Esophagus muscularis mucosa (tissue), 4 donors: ENCODE results near the gene CHEK1. TPM values are rescaled to one million over a fixed set of nuclear protein-coding genes. Genes with fewer than 3 reads are reported as not detected.

Source experiments
- DNase-seq: peaks from one replicate; pipeline ENCODE4 v3.0.0-alpha.2; 2017; ENCODE audit errors: extremely low spot score
- H3K27ac ChIP-seq, 4 donors: fragments of 200-600 bp; sonication (generic); replicated peaks in 1 of 4; 1 replicate in 3 of 4; 2 replicates in 1 of 4; pipeline ENCODE4 v1.5.1; 2016 to 2019; ENCODE audit warnings: mild to moderate bottlenecking in 1 of 4
- H3K27me3 ChIP-seq, 4 donors: fragments of 200-600 bp; sonication (generic); one replicate each; pipeline versions ENCODE4 v1.5.1 to v1.6.0; 2016 to 2019
- H3K36me3 ChIP-seq, 4 donors: fragments of 200-600 bp; sonication (generic); one replicate each; pipeline ENCODE4 v1.5.1; 2016 to 2019
- H3K4me1 ChIP-seq, 4 donors: fragments of 200-600 bp; sonication (generic); one replicate each; pipeline ENCODE4 v1.5.1; 2016 to 2019
- H3K4me3 ChIP-seq, 4 donors: fragments of 200-600 bp; sonication (generic); 1 replicate in 2 of 4; 2 replicates in 2 of 4; pipeline ENCODE4 v1.5.1; 2016 to 2019; ENCODE audit warnings: mild to moderate bottlenecking in 4 of 4, moderate library complexity in 1 of 4
- H3K9me3 ChIP-seq, 4 donors: fragments of 200-600 bp; sonication (generic); 1 replicate in 3 of 4; 2 replicates in 1 of 4; pipeline ENCODE4 v1.5.1; 2016 to 2019
- EP300 ChIP-seq: sonication (generic); formaldehyde crosslinking; IDR thresholded peaks from one replicate; pipeline ENCODE4 v1.6.1; 2017; ENCODE audit warnings: antibody characterized with exemption
- POLR2A ChIP-seq: fragments of 450-650 bp; IDR thresholded peaks from one replicate; pipeline ENCODE4 v1.6.1; 2017; ENCODE audit warnings: antibody characterized with exemption, moderate library complexity, mild to moderate bottlenecking, low read depth
- POLR2AphosphoS5 ChIP-seq, 2 donors: sonication (generic); formaldehyde crosslinking; IDR thresholded peaks; one replicate each; pipeline ENCODE4 v1.6.1; 2017; ENCODE audit warnings: antibody characterized with exemption in 2 of 2
- WGBS: methylation state at CpG from one replicate; pipeline ENCODE4 v1.1.5; 2018; 5-methylcytosine and 5-hydroxymethylcytosine counted together
- intact Hi-C: fragments of 100-400 bp; cut with DNase I; formaldehyde crosslinking; loops from one replicate; pipeline ENCODE4 v1.15.1; 2023
- total RNA-seq, 4 donors: library from RNA; depleted of rRNA; stranded (reverse); fragments of >200 nt; gene quantifications; one replicate each; pipeline versions ENCODE4 v1.1.0 to v1.2.1, GENCODE V29; 2016
- TF ChIP-seq, protein P1 (sequence below), 3 experiments: fragments of 200-600 bp in 2 of 3; fragments of 450-650 bp in 1 of 3; sonication (generic) in 2 of 3; IDR thresholded peaks; one replicate each; pipeline ENCODE4 v1.5.1; 2017 to 2019; ENCODE audit warnings: antibody characterized with exemption in 3 of 3, mild to moderate bottlenecking in 2 of 3, moderate library complexity in 1 of 3

The CHEK1 gene
- total RNA-seq, 4 donors from 2014 or later: 1.9 to 4.2 (median 2.5) TPM

DNA sequence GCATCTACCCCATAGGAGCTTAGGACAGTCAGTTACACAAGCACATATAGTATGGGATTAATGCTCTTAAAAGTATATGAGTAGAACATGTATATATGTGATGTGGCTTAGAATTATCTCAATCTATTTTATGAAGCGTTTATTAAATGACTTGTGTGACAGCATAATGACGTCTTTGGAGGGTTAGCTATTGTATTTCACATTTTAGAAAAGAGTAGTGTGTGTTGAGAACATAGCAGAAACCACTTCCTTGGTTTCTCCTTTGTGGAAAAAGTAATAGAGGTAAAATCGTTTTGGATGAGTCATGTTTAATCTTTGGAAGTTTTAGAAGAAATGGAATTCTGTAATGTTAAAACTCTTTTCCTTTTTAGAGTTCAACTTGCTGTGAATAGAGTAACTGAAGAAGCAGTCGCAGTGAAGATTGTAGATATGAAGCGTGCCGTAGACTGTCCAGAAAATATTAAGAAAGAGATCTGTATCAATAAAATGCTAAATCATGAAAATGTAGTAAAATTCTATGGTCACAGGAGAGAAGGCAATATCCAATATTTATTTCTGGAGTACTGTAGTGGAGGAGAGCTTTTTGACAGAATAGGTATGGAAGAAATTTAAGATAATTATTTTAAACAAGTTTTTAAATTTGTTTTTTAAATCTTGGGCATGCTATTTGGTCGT lies 2.4 kb downstream of the CHEK1 start:
- TF ChIP-seq POLR2AphosphoS5 (IDR thresholded peaks at IDR 0.05) (no peak), POLR2A (no peak)
- intact Hi-C loops: loop anchor here (10.0 kb wide), 1 partner anchor 133 kb away; the partner anchor contains the start of gene FEZ1
- Histone ChIP-seq H3K27me3 (no peaks in the 10 kb centered on the region), H3K36me3 (no peaks in the 10 kb centered on the region), H3K4me1 (peaks cover 14 to 26% (median 23%) of the 10 kb centered on the region in 4 donors), H3K9me3 (no peaks in the 10 kb centered on the region), H3K4me3 (no peak overlapping the region), H3K27ac (no peak overlapping the region)
- 72% methylated on average over 7 of the region's 7 CpGs for WGBS
- DNase-seq: no peak

DNA sequence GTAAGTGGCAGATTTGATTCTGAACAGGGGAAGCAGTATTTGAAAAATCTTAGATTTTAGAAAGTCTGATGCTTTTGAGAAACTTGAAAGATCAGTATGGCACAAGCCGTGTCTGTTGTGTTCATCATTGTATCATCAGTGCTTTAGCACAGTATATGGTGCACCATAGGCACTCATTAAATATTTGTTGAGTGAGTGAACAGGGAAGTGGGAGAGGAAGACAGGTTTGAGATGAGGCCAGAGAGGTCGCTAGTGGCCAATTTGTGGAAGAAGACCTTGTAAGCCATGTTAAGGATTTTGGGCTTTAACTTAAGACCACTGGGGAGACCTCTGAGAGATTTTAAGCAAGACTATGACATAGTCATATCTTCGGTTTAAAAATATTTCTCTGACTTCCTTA lies 12.9 kb downstream of the CHEK1 start:
- no peaks in the 10 kb centered on the region for H3K9me3 ChIP-seq

DNA sequence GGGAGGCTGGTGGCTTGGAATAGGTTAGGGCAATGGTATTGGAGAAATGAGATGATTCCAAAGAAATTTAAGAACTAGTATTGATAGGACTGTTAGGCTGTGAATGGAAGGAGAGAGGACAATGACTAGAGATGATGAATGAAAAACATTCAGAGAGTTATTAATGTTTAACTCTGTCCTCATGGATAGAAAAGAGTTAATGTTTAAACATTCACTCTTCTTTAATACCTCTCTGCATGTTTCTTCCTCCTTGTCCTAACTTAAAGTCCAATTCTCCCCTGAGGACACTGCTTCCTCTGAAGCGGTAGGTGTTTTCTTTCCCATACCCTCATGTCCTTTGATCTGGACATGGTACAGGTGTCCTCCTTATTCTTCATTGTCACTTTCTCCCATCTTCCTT lies 13.4 kb downstream of the CHEK1 start:
- Histone ChIP-seq H3K4me3 (no peak overlapping the region), H3K27me3 (no peaks in the 10 kb centered on the region), H3K36me3 (peaks cover 0 to 13% (median 0%) of the 10 kb centered on the region in 4 donors), H3K27ac (no peak overlapping the region), H3K4me1 (no peaks in the 10 kb centered on the region), H3K9me3 (no peaks in the 10 kb centered on the region)
- 89% methylated on average over 1 of the region's 1 CpG for WGBS
- intact Hi-C loops: no loop called here
- no peak for DNase-seq
- TF ChIP-seq, protein P1, sequence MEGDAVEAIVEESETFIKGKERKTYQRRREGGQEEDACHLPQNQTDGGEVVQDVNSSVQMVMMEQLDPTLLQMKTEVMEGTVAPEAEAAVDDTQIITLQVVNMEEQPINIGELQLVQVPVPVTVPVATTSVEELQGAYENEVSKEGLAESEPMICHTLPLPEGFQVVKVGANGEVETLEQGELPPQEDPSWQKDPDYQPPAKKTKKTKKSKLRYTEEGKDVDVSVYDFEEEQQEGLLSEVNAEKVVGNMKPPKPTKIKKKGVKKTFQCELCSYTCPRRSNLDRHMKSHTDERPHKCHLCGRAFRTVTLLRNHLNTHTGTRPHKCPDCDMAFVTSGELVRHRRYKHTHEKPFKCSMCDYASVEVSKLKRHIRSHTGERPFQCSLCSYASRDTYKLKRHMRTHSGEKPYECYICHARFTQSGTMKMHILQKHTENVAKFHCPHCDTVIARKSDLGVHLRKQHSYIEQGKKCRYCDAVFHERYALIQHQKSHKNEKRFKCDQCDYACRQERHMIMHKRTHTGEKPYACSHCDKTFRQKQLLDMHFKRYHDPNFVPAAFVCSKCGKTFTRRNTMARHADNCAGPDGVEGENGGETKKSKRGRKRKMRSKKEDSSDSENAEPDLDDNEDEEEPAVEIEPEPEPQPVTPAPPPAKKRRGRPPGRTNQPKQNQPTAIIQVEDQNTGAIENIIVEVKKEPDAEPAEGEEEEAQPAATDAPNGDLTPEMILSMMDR (IDR thresholded peaks at IDR 0.05): no peak
- TF ChIP-seq EP300 (no peak), POLR2AphosphoS5 (IDR thresholded peaks at IDR 0.05) (no peak), POLR2A (no peak)

More for the DNA sequence above, 12.9 kb downstream of the CHEK1 start:
- Histone ChIP-seq H3K4me1 (no peaks in the 10 kb centered on the region), H3K4me3 (no peak overlapping the region), H3K27me3 (no peaks in the 10 kb centered on the region), H3K36me3 (peaks cover 0 to 14% (median 0%) of the 10 kb centered on the region in 4 donors), H3K27ac (no peak overlapping the region)
- intact Hi-C loops: no loop called here
- no peak for TF ChIP-seq POLR2AphosphoS5 (IDR thresholded peaks at IDR 0.05)
- no peak for TF ChIP-seq POLR2A
- TF ChIP-seq, protein P1 (IDR thresholded peaks at IDR 0.05): no peak
- no peak for TF ChIP-seq EP300
- WGBS: 83% methylated on average over 3 of the region's 3 CpGs
- DNase-seq: no peak

DNA sequence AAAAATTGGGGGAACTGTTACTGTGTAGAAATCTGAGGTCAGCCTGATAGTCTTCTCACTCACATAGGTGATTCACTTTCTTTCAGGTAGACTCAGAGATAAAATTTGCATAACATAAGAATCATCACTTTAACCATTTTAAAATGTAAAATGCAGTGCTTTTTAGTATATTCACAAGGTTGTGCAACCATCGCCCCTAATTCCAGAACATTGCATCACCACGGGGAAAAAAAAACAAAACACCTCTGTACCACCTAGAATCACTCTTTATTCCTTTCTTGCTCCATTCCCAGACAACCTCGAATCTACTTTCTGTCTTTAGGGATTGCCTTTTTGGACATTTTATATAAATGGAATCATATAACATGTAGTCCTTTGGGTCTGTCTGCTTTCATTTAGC lies 20.9 kb downstream of the CHEK1 start:
- DNase-seq: no peak
- Histone ChIP-seq H3K4me1 (no peaks in the 10 kb centered on the region), H3K36me3 (peaks cover 0 to 12% (median 4%) of the 10 kb centered on the region in 4 donors), H3K9me3 (no peaks in the 10 kb centered on the region), H3K4me3 (no peak overlapping the region), H3K27ac (no peak overlapping the region), H3K27me3 (no peaks in the 10 kb centered on the region)
- intact Hi-C loops: no loop called here
- TF ChIP-seq POLR2A (no peak), POLR2AphosphoS5 (IDR thresholded peaks at IDR 0.05) (no peak), EP300 (no peak)
- TF ChIP-seq, protein P1 (IDR thresholded peaks at IDR 0.05): no peak
- 97% methylated on average over 3 of the region's 3 CpGs for WGBS

DNA sequence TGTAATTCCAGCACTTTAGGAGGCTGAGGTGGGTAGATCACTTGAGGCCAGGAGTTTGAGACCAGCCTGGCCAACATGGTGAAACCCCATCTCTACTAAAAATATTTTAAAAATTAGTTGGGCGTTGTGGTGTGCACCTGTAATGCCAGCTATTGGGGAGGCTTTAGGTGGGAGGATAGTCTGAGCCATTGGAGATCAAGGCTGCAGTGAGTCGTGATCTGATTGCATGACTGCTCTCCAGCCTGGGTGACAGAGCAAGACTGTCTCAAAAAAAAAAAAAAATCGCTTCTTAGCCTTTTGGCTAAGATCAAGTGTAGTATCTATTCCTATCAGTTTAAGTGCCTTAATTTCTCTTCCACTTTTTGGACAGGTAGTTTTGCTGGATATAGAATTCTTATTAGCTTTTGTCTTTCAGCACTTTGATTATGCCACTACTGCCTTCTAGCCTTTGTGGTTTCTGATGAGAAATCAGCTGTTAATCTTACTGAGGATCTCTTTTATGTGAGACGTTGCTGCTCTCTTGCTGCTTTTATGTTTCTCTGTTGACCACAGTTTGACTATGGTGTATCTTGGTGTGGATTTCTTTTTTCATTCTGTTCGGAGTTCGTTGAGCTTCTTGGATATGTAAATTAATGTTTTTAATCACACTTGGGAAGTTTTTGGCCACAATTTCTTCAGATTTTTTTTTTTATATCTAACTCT lies 24.7 kb downstream of the CHEK1 start:
- Histone ChIP-seq H3K36me3 (peaks cover 0 to 2% (median 1%) of the 10 kb centered on the region in 4 donors), H3K27ac (no peak overlapping the region), H3K27me3 (no peaks in the 10 kb centered on the region), H3K9me3 (no peaks in the 10 kb centered on the region), H3K4me1 (no peaks in the 10 kb centered on the region), H3K4me3 (no peak overlapping the region)
- intact Hi-C loops: no loop called here
- 91% methylated on average over 6 of the region's 6 CpGs for WGBS
- no peak for DNase-seq
- TF ChIP-seq, protein P1 (IDR thresholded peaks at IDR 0.05): no peak
- TF ChIP-seq POLR2A (no peak), EP300 (no peak), POLR2AphosphoS5 (IDR thresholded peaks at IDR 0.05) (no peak)
